H1 (cell line): Measurements from ENCODE around the gene OR51G2. TPM values are rescaled to one million over a fixed set of nuclear protein-coding genes. Genes with fewer than 3 reads are reported as not detected.

Source experiments
- CTCF ChIA-PET: fragments of 300-600 bp; sonication (Branson Sonifier 250); formaldehyde crosslinking; loops from one replicate; lab custom pipeline; 2021; ENCODE audit not compliant: partially characterized antibody; lab: Charles Lee
- POLR2A ChIA-PET: fragments of 300-600 bp; sonication (Branson Sonifier 250); formaldehyde crosslinking; loops from one replicate; lab custom pipeline; 2021; ENCODE audit warnings: inconsistent platforms; ENCODE audit not compliant: partially characterized antibody; lab: Charles Lee
- DNase-seq, 2 experiments: peaks; one replicate each; pipeline versions ENCODE4 v3.0.0 to v3.0.0-alpha.2; 2010 to 2022; ENCODE audit warnings: low spot score in 2 of 2, low read depth in 1 of 2, mixed read lengths in 1 of 2
- FAIRE-seq: peaks from 2 replicates; lab custom pipeline; 2011; peaks lifted over from hg19 to GRCh38; lab: Jason Lieb, UNC
- H2AFZ ChIP-seq: 2 replicates; pipeline ENCODE4 v1.8.1; 2012; ENCODE audit warnings: low read length, inconsistent platforms
- H2AK5ac ChIP-seq: 2 replicates; pipeline ENCODE4 v1.6.1; 2013; ENCODE audit warnings: low read depth, low read length
- H2BK120ac ChIP-seq: replicated peaks from 2 replicates; pipeline ENCODE3; 2013; ENCODE audit warnings: low read depth, low read length, inconsistent platforms
- H2BK12ac ChIP-seq: 2 replicates; pipeline ENCODE4 v1.6.1; 2013; ENCODE audit warnings: low read depth, low read length
- H2BK15ac ChIP-seq: 2 replicates; pipeline ENCODE4 v1.6.1; 2013; ENCODE audit warnings: low read length
- H2BK20ac ChIP-seq: 2 replicates; pipeline ENCODE4 v1.6.1; 2013; ENCODE audit warnings: low read length
- H2BK5ac ChIP-seq: 2 replicates; pipeline ENCODE4 v1.6.1; 2013; ENCODE audit warnings: low read depth, low read length
- H3K14ac ChIP-seq: 2 replicates; pipeline ENCODE4 v1.6.1; 2013; ENCODE audit warnings: inconsistent platforms; ENCODE audit not compliant: insufficient read length
- H3K18ac ChIP-seq: 2 replicates; pipeline ENCODE4 v1.6.1; 2013; ENCODE audit warnings: low read length; ENCODE audit errors: extremely low read depth
- H3K23ac ChIP-seq: 2 replicates; pipeline ENCODE4 v1.6.1; 2013; ENCODE audit warnings: inconsistent platforms; ENCODE audit not compliant: insufficient read length
- H3K23me2 ChIP-seq: 2 replicates; pipeline ENCODE4 v1.6.1; 2013; ENCODE audit warnings: low read depth, low read length
- H3K27ac ChIP-seq: 2 replicates; pipeline ENCODE4 v1.6.1; 2011; ENCODE audit warnings: low read depth, low read length, inconsistent platforms
- H3K27me3 ChIP-seq, 4 experiments: replicated peaks in 1 of 4; 1 replicate in 1 of 4; 2 replicates in 3 of 4; pipeline versions ENCODE4 v1.6.1 to v1.8.1; 2011 to 2013; ENCODE audit warnings: low read length in 3 of 4, mild to moderate bottlenecking in 3 of 4, inconsistent platforms in 2 of 4, mixed read lengths in 2 of 4, moderate library complexity in 1 of 4; ENCODE audit not compliant: control insufficient read depth in 3 of 4, insufficient read depth in 3 of 4; ENCODE audit errors: extremely low read depth in 1 of 4
- H3K36me3 ChIP-seq, 4 experiments: 2 replicates each; pipeline versions ENCODE4 v1.6.1 to v1.8.1; 2011 to 2013; ENCODE audit warnings: mild to moderate bottlenecking in 4 of 4, low read length in 3 of 4, moderate library complexity in 2 of 4, control low read depth in 1 of 4, inconsistent platforms in 1 of 4; ENCODE audit not compliant: insufficient read depth in 4 of 4, control insufficient read depth in 2 of 4
- H3K4ac ChIP-seq: replicated peaks from 2 replicates; pipeline ENCODE3; 2013; ENCODE audit warnings: low read length, low read depth, mixed read lengths, inconsistent platforms; ENCODE audit not compliant: insufficient read length
- H3K4me1 ChIP-seq, 4 experiments: replicated peaks in 1 of 4; 1 replicate in 1 of 4; 2 replicates in 3 of 4; pipeline versions ENCODE4 v1.6.1 to v1.8.1; 2011 to 2013; ENCODE audit warnings: low read length in 3 of 4, inconsistent platforms in 2 of 4, mixed read lengths in 1 of 4; ENCODE audit not compliant: insufficient read depth in 4 of 4, control insufficient read depth in 3 of 4
- H3K4me2 ChIP-seq, 2 experiments: 2 replicates each; pipeline versions ENCODE4 v1.6.1 to v1.8.1; 2011 to 2013; ENCODE audit warnings: low read depth in 2 of 2, low read length in 2 of 2, control low read depth in 1 of 2, inconsistent platforms in 1 of 2, mild to moderate bottlenecking in 1 of 2; ENCODE audit not compliant: insufficient read depth in 1 of 2
- H3K4me3 ChIP-seq, 4 experiments: fragments of 200-600, 300-600 bp in 1 of 4; sonication (generic), shearing (Covaris generic), sonication (Bioruptor Twin) in 1 of 4; 2 replicates each; pipeline versions ENCODE4 v1.5.1 to v1.8.1; 2011 to 2016; ENCODE audit warnings: low read length in 4 of 4, low read depth in 3 of 4, control low read depth in 2 of 4, inconsistent platforms in 2 of 4, mild to moderate bottlenecking in 2 of 4, mixed read lengths in 1 of 4, moderate library complexity in 1 of 4; ENCODE audit not compliant: insufficient read depth in 2 of 4; ENCODE audit errors: extremely low read depth in 1 of 4
- H3K56ac ChIP-seq: replicated peaks from 2 replicates; pipeline ENCODE3; 2013; ENCODE audit warnings: low read depth, mild to moderate bottlenecking, mixed read lengths, low read length, inconsistent platforms; ENCODE audit not compliant: insufficient read length
- H3K79me1 ChIP-seq: 2 replicates; pipeline ENCODE4 v1.6.1; 2013; ENCODE audit warnings: low read depth, low read length, control low read depth
- H3K79me2 ChIP-seq, 2 experiments: 2 replicates each; pipeline versions ENCODE4 v1.6.1 to v1.8.1; 2012 to 2013; ENCODE audit warnings: low read length in 2 of 2, mild to moderate bottlenecking in 2 of 2, inconsistent platforms in 1 of 2; ENCODE audit not compliant: insufficient read depth in 2 of 2, control insufficient read depth in 1 of 2
- H3K9ac ChIP-seq, 4 experiments: replicated peaks in 1 of 4; 1 replicate in 1 of 4; 2 replicates in 3 of 4; pipeline versions ENCODE4 v1.6.1 to v1.8.1; 2011 to 2013; ENCODE audit warnings: low read depth in 3 of 4, low read length in 3 of 4, control low read depth in 2 of 4, mild to moderate bottlenecking in 2 of 4, moderate library complexity in 2 of 4, inconsistent platforms in 1 of 4; ENCODE audit errors: extremely low read depth in 1 of 4
- H3K9me3 ChIP-seq, 2 experiments: 2 replicates each; pipeline versions ENCODE4 v1.6.1 to v1.8.1; 2012 to 2013; ENCODE audit warnings: mild to moderate bottlenecking in 2 of 2, moderate library complexity in 2 of 2, control low read depth in 1 of 2, inconsistent platforms in 1 of 2, low read depth in 1 of 2, low read length in 1 of 2, mixed read lengths in 1 of 2; ENCODE audit not compliant: insufficient read depth in 2 of 2
- H4K20me1 ChIP-seq, 2 experiments: replicated peaks in 1 of 2; 2 replicates each; pipeline versions ENCODE3 to v1.8.1; 2011 to 2013; ENCODE audit warnings: inconsistent platforms in 2 of 2, low read length in 2 of 2, mild to moderate bottlenecking in 1 of 2; ENCODE audit not compliant: insufficient read depth in 2 of 2, control insufficient read depth in 1 of 2
- H4K5ac ChIP-seq: 2 replicates; pipeline ENCODE4 v1.6.1; 2013; ENCODE audit warnings: low read length, low read depth, mixed read lengths, inconsistent platforms; ENCODE audit not compliant: insufficient read length
- H4K8ac ChIP-seq: 2 replicates; pipeline ENCODE4 v1.8.0; 2013; ENCODE audit warnings: mild to moderate bottlenecking, moderate library complexity, low read length, inconsistent platforms; ENCODE audit not compliant: insufficient read depth; ENCODE audit errors: extremely low read depth
- H4K91ac ChIP-seq: replicated peaks from 2 replicates; pipeline ENCODE3; 2013; ENCODE audit warnings: low read length, mixed read lengths, inconsistent platforms; ENCODE audit not compliant: insufficient read length
- CEBPB ChIP-seq: IDR thresholded peaks from 2 replicates; pipeline ENCODE4 v1.6.1; 2012; ENCODE audit warnings: low read depth, low read length
- POU5F1 ChIP-seq: IDR thresholded peaks from 2 replicates; pipeline ENCODE4 v1.6.1; 2011; ENCODE audit warnings: low read depth, mild to moderate bottlenecking, low read length, moderate library complexity
- WGBS, 2 experiments: shearing (Covaris generic) in 1 of 2; methylation state at CpG; one replicate each; pipeline versions ENCODE4 v1.1.6 to v1.1.7; 2013 to 2015; ENCODE audit warnings: low lambda C conversion rate in 2 of 2, mixed read lengths in 2 of 2, inconsistent platforms in 1 of 2, low coverage in 1 of 2, missing lambda C conversion rate in 1 of 2; ENCODE audit not compliant: insufficient replicate concordance in 2 of 2, insufficient coverage in 1 of 2, insufficient read length in 1 of 2; ENCODE audit errors: extremely low coverage in 1 of 2, missing lambda C conversion rate in 1 of 2; 5-methylcytosine and 5-hydroxymethylcytosine counted together
- polyA plus RNA-seq, 7 experiments: library from polyadenylated mRNA; depleted of rRNA in 3 of 7; stranded (reverse) in 5 of 7; unstranded in 2 of 7; fragments of >200 nt in 5 of 7; fragments of 200-250 nt in 2 of 7; gene quantifications; 1 replicate in 5 of 7; 2 replicates in 1 of 7; 4 replicates in 1 of 7; pipeline versions ENCODE4 v1.2.1 to v1.2.3, GENCODE V29; 2011 to 2013; ENCODE audit warnings: missing spikeins in 2 of 7, mixed read lengths in 2 of 7
- total RNA-seq: library from RNA; stranded (reverse); fragmentation: NEBNext Ultra II Directional; extraction: Animal tissue kit (Norgen Biotek cat#: 25700); gene quantifications from 2 replicates; pipeline ENCODE4 v1.2.1, GENCODE V29; 2021

The OR51G2 gene
- total and polyA plus RNA-seq, 2 of the 8 experiments (the other 6 are each of a cell fraction or from before 2014, with no cell fraction given): not detected

DNA sequence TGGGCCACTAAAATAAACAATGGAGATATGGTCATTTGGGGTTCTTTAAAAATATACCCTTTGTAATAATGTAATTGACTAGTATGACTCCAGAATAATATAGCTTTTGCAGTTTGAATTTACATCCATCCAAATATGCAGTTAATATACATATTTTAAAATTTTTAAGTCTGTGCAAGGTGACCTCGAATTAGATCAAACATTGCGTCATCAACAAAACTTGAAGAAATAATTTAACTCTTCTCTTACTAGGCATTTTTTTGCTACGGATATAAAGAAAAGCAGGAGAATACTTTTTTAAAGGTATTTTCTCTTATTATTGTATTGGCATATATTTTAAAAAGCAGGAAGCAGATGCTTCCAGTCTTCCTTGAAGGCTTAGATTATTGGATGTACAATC is 17.6 kb upstream of the OR51G2 start:
- H3K27me3 ChIP-seq: peaks cover 0 to 1% (median 0%) of the 10 kb centered on the region in 4 experiments; a peak in 1 of 7 replicates

More for the DNA sequence above, 17.6 kb upstream of the OR51G2 start:
- TF ChIP-seq POU5F1 (no peak), CEBPB (peak; percentile 9; the same call in 1 of the 2 replicates)
- Histone ChIP-seq H4K20me1 (no peaks in the 10 kb centered on the region), H3K9ac (no peak overlapping the region), H2BK20ac (no peak overlapping the region), H3K23ac (no peak overlapping the region), H3K9me3 (no peaks in the 10 kb centered on the region), H2AK5ac (no peak overlapping the region), H2BK15ac (no peak overlapping the region), H4K5ac (no peak overlapping the region), H3K14ac (no peak overlapping the region), H2AFZ (no peak overlapping the region), H4K8ac (no peak overlapping the region), H3K23me2 (no peaks in the 10 kb centered on the region), H3K4me1 (no peaks in the 10 kb centered on the region), H3K79me1 (no peaks in the 10 kb centered on the region), H2BK5ac (no peak overlapping the region), H3K27ac (no peak overlapping the region), H2BK120ac (no peak overlapping the region), H4K91ac (no peak overlapping the region), H3K36me3 (no peaks in the 10 kb centered on the region), H3K18ac (no peak overlapping the region), H3K56ac (no peak overlapping the region), H3K4me2 (no peak overlapping the region), H3K4ac (no peak overlapping the region), H3K4me3 (no peak overlapping the region), H3K79me2 (no peaks in the 10 kb centered on the region), H2BK12ac (no peak overlapping the region)
- POLR2A ChIA-PET: no interaction called here
- DNase-seq: no peak
- no peak for FAIRE-seq
- CTCF ChIA-PET: no interaction called here
- WGBS, 2 experiments: 92% methylated on average over 3 of the region's 3 CpGs; no CpG with 5 or more reads in 1 of the 2 experiments
